ENCODE measurements around the gene CAPZA3.
"Not testable (repeated sequence)": the region's sequence is repeated elsewhere in the genome, so short reads cannot be mapped to it uniquely, and the experiment has no call there.

The CAPZA3 gene

GRCh38 chr12:18737819-18738218 lies at the start of gene CAPZA3, which contains the start of gene PLCZ1:
TSS of gene CAPZA3 (plus strand) at chr12:18738119. CDS start at chr12:18738269, 150 bp downstream.
TSS of gene PLCZ1 (minus strand) at chr12:18738012. CDS start at chr12:18737371, 641 bp downstream.
- DNase-seq (ENCODE audit: low read depth): no peak
- H3K4me3 ChIP-seq (ENCODE audit: low read depth, low read length): no peak within 1 kb of the TSS
- no peak for TF ChIP-seq CTCF (IDR thresholded peaks at IDR 0.05; ENCODE audit: low read depth, low read length, missing control alignments)
- in situ Hi-C loops (cut with HindIII; ENCODE audit: low sequenced_read_pairs): no loop called here

- DNase-seq (ENCODE audit: low read depth): no peak
- no peak for TF ChIP-seq CTCF (IDR thresholded peaks at IDR 0.05; ENCODE audit: low read depth, low read length, missing control alignments)
- H3K4me3 ChIP-seq (ENCODE audit: low read depth, low read length): no peak overlapping the region
- in situ Hi-C loops (cut with HindIII; ENCODE audit: low sequenced_read_pairs): no loop called here
Measured at GRCh38 chr12:18689771-18690170, 48.1 kb upstream of the CAPZA3 start.

- no peak overlapping the region for H3K4me3 ChIP-seq (ENCODE audit: low read depth, low read length)
- DNase-seq (ENCODE audit: low read depth): no peak
- TF ChIP-seq CTCF (IDR thresholded peaks at IDR 0.05; ENCODE audit: low read depth, low read length, missing control alignments): no peak
- in situ Hi-C loops (cut with HindIII; ENCODE audit: low sequenced_read_pairs): no loop called here
Measured at GRCh38 chr12:18690653-18691052, 47.3 kb upstream of the CAPZA3 start.

- DNase-seq (ENCODE audit: low read depth); H3K4me3 ChIP-seq (ENCODE audit: low read depth, low read length); in situ Hi-C loops (cut with HindIII; ENCODE audit: low sequenced_read_pairs): not testable (repeated sequence)
Measured at GRCh38 chr12:18693986-18694385, 43.9 kb upstream of the CAPZA3 start.

GRCh38 chr12:18696971-18697602 lies 40.8 kb upstream of the CAPZA3 start:
- in situ Hi-C loops (cut with HindIII; ENCODE audit: low sequenced_read_pairs): no loop called here
- TF ChIP-seq CTCF (IDR thresholded peaks at IDR 0.05; ENCODE audit: low read depth, low read length, missing control alignments): no peak
- no peak overlapping the region for H3K4me3 ChIP-seq (ENCODE audit: low read depth, low read length)
- DNase-seq (ENCODE audit: low read depth): peak; percentile 57

GRCh38 chr12:18700271-18700670 lies 37.6 kb upstream of the CAPZA3 start:
- in situ Hi-C loops (cut with HindIII; ENCODE audit: low sequenced_read_pairs): no loop called here
- TF ChIP-seq CTCF (IDR thresholded peaks at IDR 0.05; ENCODE audit: low read depth, low read length, missing control alignments): no peak
- no peak overlapping the region for H3K4me3 ChIP-seq (ENCODE audit: low read depth, low read length)
- peak; percentile 88 for DNase-seq (ENCODE audit: low read depth)

- in situ Hi-C loops (cut with HindIII; ENCODE audit: low sequenced_read_pairs): no loop called here
- no peak for TF ChIP-seq CTCF (IDR thresholded peaks at IDR 0.05; ENCODE audit: low read depth, low read length, missing control alignments)
- no peak for DNase-seq (ENCODE audit: low read depth)
- no peak overlapping the region for H3K4me3 ChIP-seq (ENCODE audit: low read depth, low read length)
Measured at GRCh38 chr12:18703321-18703720, 34.6 kb upstream of the CAPZA3 start.
